HG02973 (cell line): ENCODE data around the gene MARCHF3.
"Not testable (repeated sequence)": the region's sequence is repeated elsewhere in the genome, so short reads cannot be mapped to it uniquely, and the experiment has no call there.

Source experiments
- ATAC-seq: cut with Tn5 transposase; IDR thresholded peaks from one replicate; pipeline ENCODE4 v1.9.1; 2021; ENCODE audit warnings: moderate library complexity; ENCODE audit not compliant: unreplicated experiment

MARCHF3 gene

GRCh38 chr5:127053049-127053448 lies 22.7 kb upstream of the MARCHF3 start:
- no peak for ATAC-seq

- ATAC-seq, result no peak
These were observed 21.2 kb upstream of the MARCHF3 start for GRCh38 chr5:127051591-127051990.

DNA sequence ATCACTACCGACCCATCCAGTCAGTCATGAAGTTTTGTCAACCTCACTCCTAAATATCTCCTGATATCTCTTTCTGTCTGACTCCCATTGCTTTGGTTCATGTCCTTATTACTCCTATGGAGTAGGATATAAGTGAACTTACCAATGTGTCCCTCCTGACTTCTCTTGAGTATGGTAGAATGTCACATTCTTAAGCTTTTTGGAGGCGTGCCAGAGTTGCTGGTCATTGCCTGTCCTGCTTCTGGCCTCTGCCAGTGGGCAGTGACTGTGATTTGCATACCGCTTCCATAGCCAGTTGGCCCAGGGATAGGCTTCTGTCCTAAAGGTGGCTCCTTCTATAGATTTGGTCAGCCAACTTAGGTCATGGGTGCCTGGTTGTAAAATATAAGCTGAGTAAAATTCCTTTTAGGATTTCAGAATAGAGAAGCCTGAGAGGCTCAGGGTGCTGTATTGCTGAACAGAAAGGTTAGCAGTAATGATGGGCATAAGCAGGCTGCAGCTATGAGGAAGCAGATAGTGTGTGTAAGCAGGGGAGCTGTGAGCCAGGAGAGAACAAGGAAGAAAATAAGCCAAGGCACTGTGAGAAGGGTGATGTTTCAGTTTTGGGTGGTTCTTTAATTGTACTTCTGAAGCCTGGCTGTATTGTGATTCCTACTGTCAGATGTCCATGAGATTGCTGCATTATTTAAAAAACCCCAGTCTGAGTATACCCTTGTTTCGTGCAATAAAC lies 16.1 kb upstream of the MARCHF3 start:
- ATAC-seq, result no peak

DNA sequence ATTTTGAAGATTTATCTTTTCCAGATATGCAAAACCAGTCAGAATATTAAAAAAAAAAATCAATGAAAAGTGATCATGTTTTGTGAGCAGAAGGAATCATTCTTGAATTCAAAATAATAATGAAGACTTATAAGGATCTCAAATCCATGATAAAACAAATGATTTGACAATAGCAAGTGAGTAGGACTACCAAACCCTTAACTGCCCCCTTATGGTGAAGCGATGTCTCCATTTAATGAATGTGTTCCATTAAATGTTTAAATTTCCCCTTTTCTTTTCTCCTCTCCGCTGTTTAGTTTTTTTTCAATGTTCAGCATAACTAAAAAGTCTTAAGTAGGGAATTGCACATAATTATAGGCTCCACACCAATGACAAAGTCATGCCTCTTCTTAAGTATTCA lies 12.2 kb upstream of the MARCHF3 start:
- ATAC-seq, result no peak

DNA sequence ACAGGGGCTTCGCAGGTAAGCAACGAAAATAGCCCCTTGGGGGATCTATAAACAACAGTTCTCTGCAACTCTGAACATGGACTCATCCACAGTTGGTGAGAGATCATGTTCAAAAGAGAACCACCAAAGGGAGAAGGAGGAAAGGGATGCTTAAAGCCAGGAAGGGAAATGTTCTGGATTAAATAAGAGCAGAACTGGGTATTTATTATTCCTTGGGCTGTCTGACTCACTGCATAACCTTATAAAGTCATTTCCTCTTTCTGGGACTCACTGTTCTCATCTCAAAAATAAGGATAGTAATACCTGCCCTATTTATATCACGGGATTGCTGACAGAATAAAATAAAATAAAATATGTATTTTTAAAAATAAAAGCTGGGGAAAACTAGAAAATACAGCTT lies 11.2 kb upstream of the MARCHF3 start:
- no peak for ATAC-seq

DNA sequence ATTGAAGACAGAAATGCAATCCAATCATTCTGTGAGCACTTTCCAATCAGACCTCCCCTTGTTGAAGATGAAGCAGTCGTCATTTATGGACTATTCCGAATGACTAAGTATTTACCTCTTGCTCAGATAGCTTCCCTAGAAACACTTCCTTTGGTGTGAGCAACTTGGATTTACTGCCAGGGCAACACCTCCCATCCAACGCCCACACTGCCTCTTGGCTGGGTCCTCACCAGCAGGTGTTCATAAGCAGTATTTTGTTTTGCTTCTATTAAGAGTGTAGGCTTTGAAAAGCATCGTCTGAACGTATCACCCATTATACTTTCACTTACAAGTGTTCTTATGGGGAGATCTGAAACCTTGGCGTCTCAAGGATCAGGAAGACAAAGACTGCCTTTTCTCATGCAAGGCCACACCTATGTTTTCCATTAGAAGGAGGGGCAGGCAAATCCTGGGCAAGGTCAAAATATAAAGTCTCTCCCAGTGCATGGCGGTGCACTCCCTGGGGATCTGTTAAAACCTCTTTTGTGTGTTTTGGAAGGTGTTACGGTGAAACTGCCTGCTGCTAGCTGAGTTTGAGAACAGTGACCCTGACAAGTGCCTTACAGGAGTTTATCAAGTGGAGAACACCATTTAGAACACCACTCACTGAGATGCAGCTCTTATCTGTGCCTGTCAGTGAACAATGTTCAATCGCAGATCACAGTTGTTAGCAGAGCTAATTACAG lies 10.6 kb upstream of the MARCHF3 start:
- no peak for ATAC-seq

GRCh38 chr5:127038550-127038949 lies 8.2 kb upstream of the MARCHF3 start:
- no peak for ATAC-seq

DNA sequence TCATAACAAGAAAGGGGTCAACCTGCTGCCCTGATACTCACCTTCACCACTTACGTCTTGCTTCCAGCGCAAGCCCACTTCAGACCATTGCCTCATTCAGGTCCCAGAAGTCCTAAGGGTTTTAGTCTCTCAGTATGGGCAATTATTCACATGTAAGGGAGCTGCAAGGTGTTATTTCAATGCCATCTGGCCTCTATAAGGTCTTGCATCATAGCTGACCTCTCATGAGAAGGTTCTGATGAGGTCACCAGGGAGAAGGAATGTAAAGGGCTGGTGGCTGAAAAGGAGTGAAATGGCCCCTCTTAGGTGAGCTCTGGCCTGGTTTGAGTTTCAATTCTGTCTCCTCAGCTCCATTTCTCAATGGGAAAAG lies 1.5 kb upstream of the MARCHF3 start:
- ATAC-seq, result no peak

DNA sequence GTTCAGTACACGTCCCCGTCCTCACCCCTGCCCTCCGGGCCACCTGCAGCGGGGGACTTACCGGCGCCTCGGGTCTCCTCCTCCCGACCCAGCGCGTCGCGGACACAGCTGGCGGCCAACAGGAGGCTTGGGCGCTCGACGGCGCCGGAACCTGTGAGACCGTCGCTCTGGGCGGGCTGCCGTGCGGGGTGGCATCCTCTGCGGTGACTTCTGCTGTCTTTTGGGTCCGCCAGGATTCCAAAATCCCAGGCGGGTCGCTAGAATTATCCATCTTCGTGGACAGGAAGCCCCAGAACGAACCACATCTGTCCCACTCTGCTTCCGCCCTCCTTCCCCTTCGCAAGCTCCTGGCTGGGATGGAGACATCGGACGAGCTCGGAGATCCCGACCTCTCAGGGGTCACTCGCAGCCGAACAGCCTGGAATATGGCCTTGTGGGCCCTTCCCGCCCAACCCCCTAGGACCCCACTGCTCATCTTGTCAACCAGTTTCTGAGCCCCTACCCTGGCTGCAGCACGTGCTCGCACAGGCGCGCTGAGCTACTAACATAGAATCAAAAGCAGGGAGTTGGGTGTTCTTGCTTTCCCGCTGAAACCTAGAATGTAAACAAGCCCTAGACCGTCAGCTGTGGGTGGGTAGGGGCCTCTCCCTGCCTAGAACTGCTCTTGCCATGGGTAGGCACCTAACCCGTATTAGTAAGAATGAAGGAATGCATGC lies 947 bp upstream of the MARCHF3 start:
- ATAC-seq, result peak; percentile 19

- peak; percentile 19 for ATAC-seq
These were observed 638 bp downstream of the MARCHF3 start for GRCh38 chr5:127029581-127030258.

DNA sequence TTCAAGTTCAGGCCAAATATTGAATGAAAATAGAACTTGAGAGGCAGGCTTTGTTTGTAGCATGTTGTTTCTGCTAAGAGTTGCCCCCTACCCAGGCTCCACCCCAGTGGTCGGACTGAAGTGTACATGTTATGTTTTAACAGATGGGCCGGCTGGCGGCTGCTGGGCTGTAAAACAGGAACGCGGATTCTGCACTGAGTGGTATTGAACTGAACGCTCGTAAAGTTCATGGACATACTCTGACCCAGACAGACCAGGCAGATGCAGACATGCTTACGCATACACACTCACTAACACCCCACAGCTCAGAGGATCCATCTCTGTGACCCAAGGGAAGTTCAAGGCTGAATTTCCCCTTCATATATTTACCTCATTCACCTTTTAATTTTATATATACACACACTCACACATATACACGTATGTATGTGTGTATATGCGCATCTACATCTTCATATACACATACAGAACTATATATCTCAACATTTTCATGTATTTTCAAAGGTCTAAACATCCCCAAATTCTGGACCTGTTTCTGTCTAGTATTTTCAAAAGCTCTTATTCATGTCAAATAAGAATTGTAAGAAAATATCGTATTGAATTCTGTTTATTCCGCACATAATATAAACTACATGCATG lies 1.4 kb downstream of the MARCHF3 start:
- no peak for ATAC-seq

GRCh38 chr5:127027539-127027938 lies 2.8 kb downstream of the MARCHF3 start:
- ATAC-seq, result no peak

DNA sequence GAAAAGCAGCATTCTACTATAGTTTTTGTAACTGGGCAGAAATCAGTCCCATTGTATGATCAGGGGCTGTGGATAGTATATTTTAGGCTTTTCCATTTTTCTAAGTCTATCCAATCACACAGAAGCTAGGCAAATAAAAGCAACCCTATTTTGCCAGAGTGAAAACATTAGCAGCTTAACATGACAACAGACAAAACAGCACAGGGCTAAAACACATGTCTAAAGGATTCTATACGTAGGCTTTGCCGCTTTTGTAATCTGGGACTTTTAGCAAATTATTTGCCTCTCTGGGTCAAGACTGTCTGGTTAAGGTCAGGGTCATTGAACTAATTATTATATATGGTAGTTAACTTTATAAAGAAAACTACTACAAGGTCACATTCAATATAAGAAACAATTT lies 4.2 kb downstream of the MARCHF3 start:
- ATAC-seq, result no peak

DNA sequence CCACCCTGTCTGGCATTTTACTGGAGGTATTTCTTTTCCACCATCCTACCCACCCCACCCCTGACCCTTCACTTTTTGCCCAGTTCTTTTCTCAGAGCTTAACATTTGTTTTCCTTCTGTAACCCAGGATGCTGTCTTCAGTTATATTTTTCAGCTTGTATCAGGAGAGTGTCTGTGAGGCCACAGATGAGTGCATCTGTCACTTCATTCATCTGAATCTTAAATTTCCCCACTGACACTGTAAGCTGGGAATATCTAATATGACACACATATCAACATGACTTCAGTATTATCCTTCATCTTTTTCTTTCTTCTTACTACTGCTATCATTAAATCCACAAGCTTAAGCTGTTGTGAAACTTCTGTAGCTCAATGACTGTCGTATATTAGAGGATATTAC lies 4.9 kb downstream of the MARCHF3 start:
- no peak for ATAC-seq

DNA sequence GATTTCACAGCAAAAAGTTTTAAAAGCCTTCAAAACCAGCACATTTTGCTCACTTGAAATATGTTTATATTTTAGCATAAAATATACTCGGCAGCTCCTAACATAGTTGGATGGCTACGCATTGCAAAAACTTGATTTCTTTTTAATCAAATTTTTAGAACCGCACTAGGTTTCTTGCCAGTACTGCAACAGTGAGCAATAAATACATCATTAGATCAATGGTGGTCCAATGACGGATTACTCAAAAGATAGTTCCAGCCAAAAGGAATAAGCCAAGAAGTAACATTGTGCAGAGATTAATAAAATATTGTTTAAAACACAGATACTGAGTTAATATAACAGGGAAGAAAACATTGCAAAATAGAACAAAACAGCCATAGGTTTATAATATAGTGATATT lies 5.5 kb downstream of the MARCHF3 start:
- no peak for ATAC-seq

GRCh38 chr5:127023552-127024191 lies 6.7 kb downstream of the MARCHF3 start:
- ATAC-seq, result not testable (repeated sequence)

GRCh38 chr5:127022846-127023245 lies 7.5 kb downstream of the MARCHF3 start:
- no peak for ATAC-seq

DNA sequence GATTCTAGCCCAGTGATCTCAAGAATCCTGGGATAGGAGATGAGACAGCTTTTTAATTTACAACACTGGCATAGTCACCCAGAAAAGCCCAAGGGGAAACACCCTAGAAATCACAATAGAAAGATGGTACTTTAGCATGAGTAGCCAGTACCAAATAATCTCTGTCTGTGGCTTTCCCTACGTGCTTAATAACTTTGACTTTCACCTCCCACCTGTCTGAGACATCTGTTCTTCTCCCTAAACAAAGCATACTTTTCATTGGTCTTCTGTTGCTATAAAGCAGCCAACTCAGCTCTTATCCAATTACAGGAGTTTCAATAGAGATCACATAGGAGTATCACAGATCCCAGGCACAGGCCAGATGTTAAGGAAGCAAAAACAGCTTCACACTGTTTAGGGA lies 10.4 kb downstream of the MARCHF3 start:
- no peak for ATAC-seq

DNA sequence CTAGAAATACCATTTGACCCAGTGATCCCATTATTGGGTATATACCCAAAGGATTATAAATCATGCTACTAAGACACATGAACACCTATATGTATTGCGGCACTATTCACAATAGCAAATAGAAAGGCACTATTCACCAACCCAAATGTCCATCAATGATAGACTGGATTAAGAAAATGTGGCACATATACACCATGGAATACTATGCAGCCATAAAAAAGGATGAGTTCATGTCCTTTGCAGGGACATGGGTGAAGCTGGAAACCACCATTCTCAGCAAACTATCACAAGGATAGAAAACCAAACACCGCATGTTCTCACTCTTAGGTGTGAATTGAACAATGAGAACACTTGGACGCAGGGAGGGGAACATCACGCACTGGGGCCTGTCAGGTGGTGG lies 13.6 kb downstream of the MARCHF3 start:
- ATAC-seq, result not testable (repeated sequence)

GRCh38 chr5:127015716-127016115 lies 14.6 kb downstream of the MARCHF3 start:
- ATAC-seq, result no peak
